Chondrocyte (in vitro differentiated cells): ENCODE results near the gene SEC14L6. TPM values are rescaled to one million over a fixed set of nuclear protein-coding genes. Genes with fewer than 3 reads are reported as not detected.
"Not testable (repeated sequence)": the region's sequence is repeated elsewhere in the genome, so short reads cannot be mapped to it uniquely, and the experiment has no call there.

Source experiments
- DNase-seq: peaks from one replicate; pipeline ENCODE4 v3.0.0; 2021; ENCODE audit warnings: mixed read lengths, low spot score
- H3K27ac Mint-ChIP-seq: one replicate; pipeline ENCODE4 v1.8.0; 2021; ENCODE audit warnings: mild to moderate bottlenecking, moderate library complexity, mixed read lengths; ENCODE audit not compliant: unreplicated experiment
- H3K27me3 Mint-ChIP-seq: 2 replicates; pipeline ENCODE4 v1.8.0; 2021; ENCODE audit warnings: low read depth, mixed read lengths
- H3K36me3 Mint-ChIP-seq: 2 replicates; pipeline ENCODE4 v1.8.0; 2021; ENCODE audit warnings: low read depth, mixed read lengths
- H3K4me1 Mint-ChIP-seq: 2 replicates; pipeline ENCODE4 v1.8.0; 2021; ENCODE audit warnings: low read depth, mild to moderate bottlenecking, mixed read lengths
- H3K4me3 Mint-ChIP-seq: one replicate; pipeline ENCODE4 v1.8.0; 2021; ENCODE audit warnings: mild to moderate bottlenecking, moderate library complexity, mixed read lengths; ENCODE audit not compliant: unreplicated experiment
- H3K9me3 Mint-ChIP-seq: 2 replicates; pipeline ENCODE4 v1.8.0; 2021; ENCODE audit warnings: low read depth, mixed read lengths
- CTCF ChIP-seq: fragments of 200-600 bp; sonication (generic); IDR thresholded peaks from 2 replicates; pipeline ENCODE4 v1.5.0; 2021; ENCODE audit warnings: antibody characterized with exemption, mild to moderate bottlenecking, moderate library complexity
- long read RNA-seq: library from polyadenylated mRNA; stranded (forward); transcript quantifications from one replicate; pipeline ENCODE4 v2.0.0, GENCODE V29; 2021
- total RNA-seq: library from RNA; stranded (reverse); gene quantifications from 3 replicates; pipeline ENCODE4 v1.2.1, GENCODE V29; 2021

SEC14L6 gene
- 0.77 to 2.0 TPM (median 1.2 TPM) in 3 replicates for total RNA-seq
- long read RNA-seq, partial matches to known transcripts, result 0 of 2 reads
- long read RNA-seq, other reads (novel, unspliced or antisense), result 2 of 2 reads

- H3K27me3 Mint-ChIP-seq, result peaks cover 4% of the 10 kb centered on the region
- no peak within 1 kb of the TSS for H3K27ac Mint-ChIP-seq
- TF ChIP-seq CTCF, result no peak
- no peak within 1 kb of the TSS for H3K4me3 Mint-ChIP-seq
- no peaks in the 10 kb centered on the region for H3K36me3 Mint-ChIP-seq
- DNase-seq, result no peak
- H3K9me3 Mint-ChIP-seq, result no peaks in the 10 kb centered on the region
- peaks cover 6% of the 10 kb centered on the region for H3K4me1 Mint-ChIP-seq
Measured at GRCh38 chr22:30546616-30547015, at the start of gene SEC14L6. Gene SEC14L6, minus strand, starts transcription at chr22:30546741. Its CDS starts 59 bp downstream, at chr22:30546682.

GRCh38 chr22:30596199-30596598 is 49.7 kb upstream of the SEC14L6 start:
- no peak for TF ChIP-seq CTCF
- Mint-ChIP-seq H3K4me3 (no peak overlapping the region), H3K27me3 (peaks cover 3% of the 10 kb centered on the region), H3K27ac (peak overlapping the region; percentile 49), H3K9me3 (no peaks in the 10 kb centered on the region), H3K4me1 (no peaks in the 10 kb centered on the region), H3K36me3 (no peaks in the 10 kb centered on the region)
- no peak for DNase-seq

GRCh38 chr22:30592360-30592713 is 45.8 kb upstream of the SEC14L6 start:
- not testable (repeated sequence) for H3K4me1 Mint-ChIP-seq, DNase-seq, H3K4me3 Mint-ChIP-seq, H3K27ac Mint-ChIP-seq, H3K27me3 Mint-ChIP-seq, H3K9me3 Mint-ChIP-seq
- H3K36me3 Mint-ChIP-seq, result peaks cover 11% of the 10 kb centered on the region

GRCh38 chr22:30591588-30592359 is 45.2 kb upstream of the SEC14L6 start, which contains the start of gene PES1:
Gene PES1, minus strand, starts transcription at chr22:30591910. Its CDS starts 77 bp downstream, at chr22:30591833.
- Mint-ChIP-seq H3K27me3 (peaks cover 3% of the 10 kb centered on the region), H3K27ac (no peak within 1 kb of the TSS), H3K36me3 (peaks cover 16% of the 10 kb centered on the region), H3K4me3 (no peak within 1 kb of the TSS), H3K4me1 (no peaks in the 10 kb centered on the region), H3K9me3 (no peaks in the 10 kb centered on the region)
- peak; percentile 96 for DNase-seq
- TF ChIP-seq CTCF, result peak; percentile 14

- H3K27me3 Mint-ChIP-seq, result peaks cover 3% of the 10 kb centered on the region
- no peak for DNase-seq
- H3K9me3 Mint-ChIP-seq, result no peaks in the 10 kb centered on the region
- H3K36me3 Mint-ChIP-seq, result peaks cover 21% of the 10 kb centered on the region
- TF ChIP-seq CTCF, result no peak
- no peaks in the 10 kb centered on the region for H3K4me1 Mint-ChIP-seq
- no peak overlapping the region for H3K27ac Mint-ChIP-seq
- H3K4me3 Mint-ChIP-seq, result no peak overlapping the region
Measured at GRCh38 chr22:30591191-30591587, 44.6 kb upstream of the SEC14L6 start.

GRCh38 chr22:30586414-30586813 is 39.9 kb upstream of the SEC14L6 start:
- Mint-ChIP-seq H3K27me3 (no peaks in the 10 kb centered on the region), H3K9me3 (no peaks in the 10 kb centered on the region), H3K4me3 (no peak overlapping the region), H3K4me1 (peaks cover 11% of the 10 kb centered on the region), H3K36me3 (peaks cover 31% of the 10 kb centered on the region), H3K27ac (no peak overlapping the region)
- DNase-seq, result no peak
- no peak for TF ChIP-seq CTCF
